Kasumi-1 (cell line): ENCODE data around the gene CHN2.

Experiments used
- DNase-seq, 2 experiments: peaks; one replicate each; lab custom pipeline; 2025; lab: John Stamatoyannopoulos, UW

CHN2 gene

GRCh38 chr7:29228289-29229011, 33.9 kb downstream of the CHN2 start:
- no peak for DNase-seq

GRCh38 chr7:29229066-29229465, 34.5 kb downstream of the CHN2 start:
- no peak for DNase-seq

- no peak for DNase-seq
Observed at GRCh38 chr7:29229946-29230345, 35.4 kb downstream of the CHN2 start.

GRCh38 chr7:29230871-29231345, 36.3 kb downstream of the CHN2 start:
- no peak for DNase-seq

GRCh38 chr7:29231671-29232232, 37.2 kb downstream of the CHN2 start:
- no peak for DNase-seq

- no peak for DNase-seq
Observed at GRCh38 chr7:29234438-29234837, 39.9 kb downstream of the CHN2 start.

- no peak for DNase-seq
Observed at GRCh38 chr7:29236071-29236580, 41.6 kb downstream of the CHN2 start.

- DNase-seq, result no peak
Observed at GRCh38 chr7:29236649-29237048, 42.1 kb downstream of the CHN2 start.

GRCh38 chr7:29237489-29237888, 42.9 kb downstream of the CHN2 start:
- no peak for DNase-seq

GRCh38 chr7:29239638-29240037, 45.1 kb downstream of the CHN2 start:
- peak in 1 of 2 experiments; percentile 18 for DNase-seq

GRCh38 chr7:29242265-29242664, 47.7 kb downstream of the CHN2 start:
- no peak for DNase-seq

- peak; percentile 10 to 16 for DNase-seq
Observed at GRCh38 chr7:29243910-29244655, 49.5 kb downstream of the CHN2 start.

GRCh38 chr7:29247224-29247962, 52.8 kb downstream of the CHN2 start:
- no peak for DNase-seq

- no peak for DNase-seq
Observed at GRCh38 chr7:29247963-29248236, 53.3 kb downstream of the CHN2 start.

- DNase-seq, result no peak
Observed at GRCh38 chr7:29248713-29249382, 54.3 kb downstream of the CHN2 start.

- no peak for DNase-seq
Observed at GRCh38 chr7:29249383-29249750, 54.8 kb downstream of the CHN2 start.

- no peak for DNase-seq
Observed at GRCh38 chr7:29249860-29250259, 55.3 kb downstream of the CHN2 start.

GRCh38 chr7:29253225-29253624, 58.6 kb downstream of the CHN2 start:
- DNase-seq, result no peak

GRCh38 chr7:29254591-29254990, 60.0 kb downstream of the CHN2 start:
- DNase-seq, result no peak

GRCh38 chr7:29255199-29255878, 60.8 kb downstream of the CHN2 start:
- no peak for DNase-seq
